DMS79 treated with DMSO at 0.1 percent for 48 hours (cell line): ENCODE measurements around the gene COQ8B.
"Not testable (repeated sequence)": the region's sequence is repeated elsewhere in the genome, so short reads cannot be mapped to it uniquely, and the experiment has no call there.

Experiments
- DNase-seq: peaks from one replicate; lab custom pipeline; 2025; lab: John Stamatoyannopoulos, UW

COQ8B gene

GRCh38 chr19:40742477-40742876 lies 25.8 kb upstream of the COQ8B start:
- no peak for DNase-seq

GRCh38 chr19:40741527-40742390 lies 25.1 kb upstream of the COQ8B start:
- DNase-seq: no peak

- DNase-seq: no peak
Measured at GRCh38 chr19:40740747-40741146, 24.1 kb upstream of the COQ8B start.

- DNase-seq: no peak
Measured at GRCh38 chr19:40739871-40740703, 23.4 kb upstream of the COQ8B start.

GRCh38 chr19:40739030-40739839 lies 22.5 kb upstream of the COQ8B start:
- no peak for DNase-seq

- no peak for DNase-seq
Measured at GRCh38 chr19:40737102-40737644, 20.5 kb upstream of the COQ8B start.

- DNase-seq: no peak
Measured at GRCh38 chr19:40736661-40737060, 20.0 kb upstream of the COQ8B start.

- no peak for DNase-seq
Measured at GRCh38 chr19:40735013-40735771, 18.5 kb upstream of the COQ8B start.

- DNase-seq: no peak
Measured at GRCh38 chr19:40733149-40733548, 16.5 kb upstream of the COQ8B start.

- not testable (repeated sequence) for DNase-seq
Measured at GRCh38 chr19:40732304-40732703, 15.6 kb upstream of the COQ8B start.

- DNase-seq: not testable (repeated sequence)
Measured at GRCh38 chr19:40730065-40730464, 13.4 kb upstream of the COQ8B start.

- DNase-seq: no peak
Measured at GRCh38 chr19:40726279-40726678, 9.6 kb upstream of the COQ8B start.

GRCh38 chr19:40724855-40725254 lies 8.2 kb upstream of the COQ8B start:
- DNase-seq: no peak

- DNase-seq: no peak
Measured at GRCh38 chr19:40724315-40724714, 7.6 kb upstream of the COQ8B start.

- no peak for DNase-seq
Measured at GRCh38 chr19:40723661-40724254, 7.1 kb upstream of the COQ8B start.

GRCh38 chr19:40721936-40722661 lies 5.4 kb upstream of the COQ8B start:
- no peak for DNase-seq

- DNase-seq: no peak
Measured at GRCh38 chr19:40721140-40721486, 4.4 kb upstream of the COQ8B start.

- no peak for DNase-seq
Measured at GRCh38 chr19:40719414-40719894, 2.8 kb upstream of the COQ8B start.

GRCh38 chr19:40718774-40719391 lies 2.2 kb upstream of the COQ8B start:
- DNase-seq: peak; percentile 35
